Measurements from ENCODE around the gene ETS1. TPM values are rescaled to one million over a fixed set of nuclear protein-coding genes. Genes with fewer than 3 reads are reported as not detected.

Gene ETS1
- total RNA-seq, 1 donor from 2014 or later: 62.7 TPM

DNA sequence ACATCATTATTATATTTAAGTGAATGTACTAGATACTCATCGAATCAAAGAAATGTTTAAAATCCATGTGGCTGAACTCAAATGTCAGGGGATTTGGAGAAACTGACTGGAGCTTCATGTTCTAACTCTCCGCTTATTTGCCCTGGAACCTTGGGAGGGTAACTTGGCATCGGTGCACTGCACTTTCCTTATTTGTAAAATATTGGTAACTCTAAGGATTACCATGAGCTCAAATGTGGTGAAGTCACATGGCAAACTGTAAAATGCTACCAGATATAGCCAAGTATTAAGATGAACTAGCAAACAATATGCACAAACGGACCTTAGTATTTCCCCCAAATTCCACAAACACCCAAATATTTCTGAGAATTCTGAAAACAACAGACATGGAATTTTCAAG, 75.6 kb downstream of the ETS1 start:
- FAIRE-seq: no peak
- H3K27me3 ChIP-seq (ENCODE audit: control insufficient read depth, insufficient read depth, low read length): no peaks in the 10 kb centered on the region
- TF ChIP-seq, protein P1, sequence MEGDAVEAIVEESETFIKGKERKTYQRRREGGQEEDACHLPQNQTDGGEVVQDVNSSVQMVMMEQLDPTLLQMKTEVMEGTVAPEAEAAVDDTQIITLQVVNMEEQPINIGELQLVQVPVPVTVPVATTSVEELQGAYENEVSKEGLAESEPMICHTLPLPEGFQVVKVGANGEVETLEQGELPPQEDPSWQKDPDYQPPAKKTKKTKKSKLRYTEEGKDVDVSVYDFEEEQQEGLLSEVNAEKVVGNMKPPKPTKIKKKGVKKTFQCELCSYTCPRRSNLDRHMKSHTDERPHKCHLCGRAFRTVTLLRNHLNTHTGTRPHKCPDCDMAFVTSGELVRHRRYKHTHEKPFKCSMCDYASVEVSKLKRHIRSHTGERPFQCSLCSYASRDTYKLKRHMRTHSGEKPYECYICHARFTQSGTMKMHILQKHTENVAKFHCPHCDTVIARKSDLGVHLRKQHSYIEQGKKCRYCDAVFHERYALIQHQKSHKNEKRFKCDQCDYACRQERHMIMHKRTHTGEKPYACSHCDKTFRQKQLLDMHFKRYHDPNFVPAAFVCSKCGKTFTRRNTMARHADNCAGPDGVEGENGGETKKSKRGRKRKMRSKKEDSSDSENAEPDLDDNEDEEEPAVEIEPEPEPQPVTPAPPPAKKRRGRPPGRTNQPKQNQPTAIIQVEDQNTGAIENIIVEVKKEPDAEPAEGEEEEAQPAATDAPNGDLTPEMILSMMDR (IDR thresholded peaks at IDR 0.05; ENCODE audit: insufficient read depth, low read length, severe bottlenecking): no peak

DNA sequence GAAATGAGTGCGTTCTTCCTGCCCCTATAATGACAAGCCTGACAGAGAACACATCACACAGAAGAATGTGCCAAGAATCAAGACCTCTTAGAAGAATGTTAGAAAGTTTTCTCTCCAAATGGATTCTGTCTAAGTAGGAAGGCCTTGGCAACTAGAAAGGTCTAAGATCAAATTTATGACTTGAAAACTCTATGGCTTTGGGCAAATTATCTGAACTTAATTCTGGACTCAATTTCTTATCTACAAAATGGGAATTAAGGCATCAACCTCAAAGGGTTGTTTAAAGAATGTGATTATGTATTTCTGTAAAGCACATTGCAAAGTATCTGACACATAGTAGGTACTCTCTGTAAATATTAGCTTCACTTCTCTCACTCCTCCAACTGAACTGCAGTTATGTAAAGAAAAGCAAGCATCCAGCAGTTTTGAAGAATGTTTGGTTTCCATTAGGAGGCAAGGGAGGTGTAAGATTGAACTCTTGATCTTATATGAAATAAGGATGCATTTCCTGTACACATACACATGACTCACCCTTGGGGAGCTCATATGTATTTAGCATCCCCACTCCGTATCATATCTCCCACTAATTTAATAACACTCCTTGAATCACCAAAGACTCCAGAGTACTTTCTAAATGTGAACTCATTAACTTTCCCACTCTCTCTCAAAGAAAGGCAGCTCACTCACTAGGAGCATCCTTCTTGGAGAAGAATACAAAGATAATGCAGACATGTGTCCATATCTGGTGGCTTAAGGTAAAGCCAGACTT, 77.6 kb downstream of the ETS1 start:
- FAIRE-seq: no peak
- peaks cover 2% of the 10 kb centered on the region for H3K36me3 ChIP-seq (ENCODE audit: control insufficient read depth, insufficient read depth, low read length)
- peak; percentile 81 for DNase-seq (ENCODE audit: low read depth)
- TF ChIP-seq, protein P1 (IDR thresholded peaks at IDR 0.05; ENCODE audit: insufficient read depth, low read length, severe bottlenecking): no peak
- no peak overlapping the region for H3K4me3 ChIP-seq (ENCODE audit: low read depth, low read length)
- no peaks in the 10 kb centered on the region for H3K27me3 ChIP-seq (ENCODE audit: control insufficient read depth, insufficient read depth, low read length)

More for the DNA sequence above, 75.6 kb downstream of the ETS1 start:
- Histone ChIP-seq H3K4me3 (ENCODE audit: low read depth, low read length) (no peak overlapping the region), H3K36me3 (ENCODE audit: control insufficient read depth, insufficient read depth, low read length) (peaks cover 2% of the 10 kb centered on the region)
- no peak for DNase-seq (ENCODE audit: low read depth)

DNA sequence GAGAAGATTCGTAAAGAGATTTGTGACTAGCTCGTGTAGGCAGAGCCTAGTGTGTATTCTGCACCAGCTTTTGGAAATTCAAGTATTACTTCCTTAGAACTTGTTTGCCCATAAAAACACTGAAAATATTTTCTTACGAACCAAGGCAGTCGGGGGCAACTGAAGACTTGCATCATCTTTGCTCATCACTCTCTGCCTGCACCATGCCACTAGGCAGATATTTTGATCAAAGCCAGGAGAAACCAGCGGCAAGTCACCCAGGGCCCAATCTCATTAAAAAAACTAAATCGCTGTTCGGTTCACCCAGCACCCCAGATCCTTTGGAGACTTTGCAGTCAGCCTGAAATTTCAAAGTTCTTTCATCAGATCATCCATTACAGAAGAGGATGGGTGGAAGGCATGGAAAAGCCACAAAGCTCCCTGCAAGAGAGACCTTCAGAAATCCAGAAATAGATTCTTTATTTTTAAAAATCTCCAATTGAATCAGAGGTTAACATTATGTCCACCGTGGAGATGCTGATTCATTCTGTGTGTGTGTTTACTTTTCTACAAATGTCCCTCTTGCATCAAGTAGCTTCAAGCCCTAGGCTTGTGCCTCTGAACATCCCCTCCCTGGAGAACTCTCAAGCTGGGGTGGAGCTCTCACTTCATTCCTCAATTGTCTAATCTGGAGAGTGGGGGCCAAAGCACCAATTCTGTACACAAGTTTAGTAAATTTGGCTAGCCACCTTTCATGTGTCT, 78.4 kb downstream of the ETS1 start:
- no peak for FAIRE-seq
- H3K36me3 ChIP-seq (ENCODE audit: control insufficient read depth, insufficient read depth, low read length): peaks cover 2% of the 10 kb centered on the region
- TF ChIP-seq, protein P1 (IDR thresholded peaks at IDR 0.05; ENCODE audit: insufficient read depth, low read length, severe bottlenecking): no peak
- peak; percentile 65 for DNase-seq (ENCODE audit: low read depth)
- H3K27me3 ChIP-seq (ENCODE audit: control insufficient read depth, insufficient read depth, low read length): no peaks in the 10 kb centered on the region
- no peak overlapping the region for H3K4me3 ChIP-seq (ENCODE audit: low read depth, low read length)

DNA sequence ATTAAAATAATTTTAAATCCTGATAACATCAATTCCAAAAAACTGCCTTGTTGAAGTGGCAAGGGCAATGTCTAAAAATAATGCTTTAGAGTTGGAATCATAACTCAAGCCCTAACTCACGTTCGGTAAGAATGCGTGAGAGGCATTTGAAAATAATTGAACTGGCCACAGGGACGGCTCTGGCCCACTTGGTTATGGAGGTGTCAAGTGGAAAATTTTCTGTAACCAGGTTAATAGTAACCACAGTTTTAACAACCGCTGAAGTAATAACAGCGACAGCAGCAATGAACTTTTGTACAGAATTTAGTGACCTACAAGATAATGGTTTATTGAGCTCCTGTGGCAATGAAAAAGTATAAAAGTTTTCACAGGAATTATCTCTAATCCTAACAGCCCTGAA, 79.4 kb downstream of the ETS1 start:
- H3K36me3 ChIP-seq (ENCODE audit: control insufficient read depth, insufficient read depth, low read length): peaks cover 2% of the 10 kb centered on the region
- DNase-seq (ENCODE audit: low read depth) (no peak), FAIRE-seq (no peak)
- TF ChIP-seq, protein P1 (IDR thresholded peaks at IDR 0.05; ENCODE audit: insufficient read depth, low read length, severe bottlenecking): no peak
- no peaks in the 10 kb centered on the region for H3K27me3 ChIP-seq (ENCODE audit: control insufficient read depth, insufficient read depth, low read length)
- H3K4me3 ChIP-seq (ENCODE audit: low read depth, low read length): no peak overlapping the region

DNA sequence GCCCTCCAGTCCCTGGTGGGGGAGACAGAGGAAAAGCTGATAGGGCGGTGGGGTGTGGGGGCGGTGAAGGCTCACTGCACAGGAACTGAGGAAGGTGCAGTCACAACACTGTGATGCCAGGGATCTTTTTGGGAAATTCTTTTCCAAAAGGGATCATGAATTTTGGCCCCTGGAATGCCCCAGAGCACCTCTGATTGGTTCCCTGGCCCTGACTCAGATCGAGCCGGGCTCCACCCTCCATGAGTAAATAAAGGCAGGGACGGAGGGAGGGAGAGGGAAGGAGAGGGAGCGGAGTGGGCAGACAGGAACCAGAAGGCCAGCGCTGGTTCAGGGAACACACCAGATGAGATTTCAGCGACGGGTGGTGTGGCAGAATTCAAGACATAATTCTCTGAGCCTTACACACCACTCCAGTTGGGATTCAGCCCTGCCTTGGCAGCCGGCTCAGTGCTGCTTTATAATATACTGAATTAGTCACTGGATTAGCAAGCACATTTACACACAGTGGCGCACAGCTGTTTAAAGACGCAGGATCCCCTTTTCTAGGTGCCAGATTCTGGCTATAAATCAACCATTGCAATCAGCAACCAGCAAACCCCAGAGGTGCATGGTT, 80.3 kb downstream of the ETS1 start:
- peak; percentile 90 for DNase-seq (ENCODE audit: low read depth)
- Histone ChIP-seq H3K27me3 (ENCODE audit: control insufficient read depth, insufficient read depth, low read length) (no peaks in the 10 kb centered on the region), H3K36me3 (ENCODE audit: control insufficient read depth, insufficient read depth, low read length) (no peaks in the 10 kb centered on the region), H3K4me3 (ENCODE audit: low read depth, low read length) (peak overlapping the region; percentile 23)
- peak; percentile 98 for FAIRE-seq
- TF ChIP-seq, protein P1 (IDR thresholded peaks at IDR 0.05; ENCODE audit: insufficient read depth, low read length, severe bottlenecking): no peak

Data from bronchial epithelial cell (primary cell).